NOMO-1 treated with dmso at 0.1 percent for 144 hours (cell line): ENCODE data around the gene RAB9A.

Experiments
- DNase-seq: peaks from one replicate; lab custom pipeline; 2025; ENCODE audit not compliant: unreplicated experiment; lab: John Stamatoyannopoulos, UW

The RAB9A gene

GRCh38 chrX:13742397-13743176 lies 53.7 kb downstream of the RAB9A start:
- peak; percentile 36 for DNase-seq

GRCh38 chrX:13747836-13748235 lies 58.9 kb downstream of the RAB9A start:
- no peak for DNase-seq

- no peak for DNase-seq
Measured at GRCh38 chrX:13748486-13748885, 59.6 kb downstream of the RAB9A start.

- DNase-seq: peak; percentile 24
Measured at GRCh38 chrX:13750204-13750603, 61.3 kb downstream of the RAB9A start.

GRCh38 chrX:13750812-13751211 lies 61.9 kb downstream of the RAB9A start:
- no peak for DNase-seq

- no peak for DNase-seq
Measured at GRCh38 chrX:13752141-13752540, 63.2 kb downstream of the RAB9A start.

- DNase-seq: peak; percentile 76
Measured at GRCh38 chrX:13752646-13753045, 63.7 kb downstream of the RAB9A start.

- peak; percentile 77 for DNase-seq
Measured at GRCh38 chrX:13754765-13755164, 65.8 kb downstream of the RAB9A start.

GRCh38 chrX:13755254-13755653 lies 66.3 kb downstream of the RAB9A start:
- DNase-seq: peak; percentile 36

GRCh38 chrX:13756381-13756780 lies 67.5 kb downstream of the RAB9A start:
- DNase-seq: no peak

GRCh38 chrX:13759152-13759718 lies 70.3 kb downstream of the RAB9A start:
- DNase-seq: peak; percentile 78
